ENCODE data around the gene SYT8. TPM values are rescaled to one million over a fixed set of nuclear protein-coding genes. Genes with fewer than 3 reads are reported as not detected.

SYT8 gene
- total RNA-seq, 5 donors from 2014 or later (not counting 1 experiment from before 2014, with no cell fraction given) = not detected

GRCh38 chr11:1823376-1824220, 11.2 kb upstream of the SYT8 start:
- no peak for DNase-seq
- no peaks in the 10 kb centered on the region for H3K4me1 Mint-ChIP-seq
- H3K36me3 Mint-ChIP-seq = no peaks in the 10 kb centered on the region
- CTCF ChIA-PET = interaction anchor here in 1 of 2 donors (1.3 kb wide), 1 partner anchor 173 kb away, joined by 3 read pairs; no protein-coding TSS in a partner anchor
- no peaks in the 10 kb centered on the region for H3K9me3 Mint-ChIP-seq
- Histone ChIP-seq H3K36me3 (ENCODE audit: control insufficient read depth in 2 of 2, extremely low read depth in 1 of 2, insufficient read depth in 1 of 2, low read length in 1 of 2) (no peaks in the 10 kb centered on the region), H3K4me1 (ENCODE audit: control insufficient read depth in 1 of 2, extremely low read depth in 1 of 2, insufficient read depth in 2 of 2, low read length in 2 of 2) (no peaks in the 10 kb centered on the region), H3K27me3 (replicated peaks in 1 of 2; ENCODE audit: control insufficient read depth in 2 of 2, extremely low read depth in 1 of 2, insufficient read depth in 2 of 2, low read length in 1 of 2) (peaks cover 0 to 34% of the 10 kb centered on the region in 2 experiments), H3K9me3 (no peaks in the 10 kb centered on the region), H3K27ac (ENCODE audit: low read length) (no peak overlapping the region), H3K4me3 (ENCODE audit: control insufficient read depth in 1 of 2, extremely low read depth in 1 of 2, low read length in 1 of 2) (no peak overlapping the region)
- no peak overlapping the region for H3K27ac Mint-ChIP-seq
- 85% methylated on average over 14 of the region's 19 CpGs for WGBS (ENCODE audit: insufficient coverage)
- peaks cover 0 to 7% of the 10 kb centered on the region in 2 donors for H3K27me3 Mint-ChIP-seq
- no peak overlapping the region for H3K4me3 Mint-ChIP-seq
- no peak for ATAC-seq (replicated peaks in 1 of 4)
- POLR2A ChIA-PET = no interaction called here

- Histone ChIP-seq H3K36me3 (ENCODE audit: control insufficient read depth in 2 of 2, extremely low read depth in 1 of 2, insufficient read depth in 1 of 2, low read length in 1 of 2) (no peaks in the 10 kb centered on the region), H3K4me1 (ENCODE audit: control insufficient read depth in 1 of 2, extremely low read depth in 1 of 2, insufficient read depth in 2 of 2, low read length in 2 of 2) (no peaks in the 10 kb centered on the region), H3K27ac (ENCODE audit: low read length) (no peak overlapping the region), H3K4me3 (ENCODE audit: control insufficient read depth in 1 of 2, extremely low read depth in 1 of 2, low read length in 1 of 2) (no peak overlapping the region), H3K9me3 (no peaks in the 10 kb centered on the region), H3K27me3 (replicated peaks in 1 of 2; ENCODE audit: control insufficient read depth in 2 of 2, extremely low read depth in 1 of 2, insufficient read depth in 2 of 2, low read length in 1 of 2) (peaks cover 0 to 42% of the 10 kb centered on the region in 2 experiments)
- no peaks in the 10 kb centered on the region for H3K9me3 Mint-ChIP-seq
- peaks cover 0 to 11% of the 10 kb centered on the region in 2 donors for H3K27me3 Mint-ChIP-seq
- ATAC-seq (replicated peaks in 1 of 4) (no peak), DNase-seq (no peak)
- no peaks in the 10 kb centered on the region for H3K36me3 Mint-ChIP-seq
- WGBS (ENCODE audit: insufficient coverage) = 89% methylated on average over 20 of the region's 23 CpGs
- no peaks in the 10 kb centered on the region for H3K4me1 Mint-ChIP-seq
- ChIA-PET POLR2A (interaction anchor here in 1 of 2 donors (0.6 kb wide), 1 partner anchor 178 kb away, joined by 11 read pairs; no protein-coding TSS in a partner anchor), CTCF (interaction anchor here (0.5 to 1.3 kb wide), 2 partner anchors 14 to 174 kb away, joined by 3 to 5 read pairs; partner anchors contain the start of gene TNNI2 (in 1 of the 2))
- no peak overlapping the region for H3K4me3 Mint-ChIP-seq
- H3K27ac Mint-ChIP-seq = no peak overlapping the region
Observed at GRCh38 chr11:1824221-1825038, 10.4 kb upstream of the SYT8 start.

GRCh38 chr11:1825039-1825740, 9.6 kb upstream of the SYT8 start:
- H3K36me3 Mint-ChIP-seq = no peaks in the 10 kb centered on the region
- WGBS (ENCODE audit: insufficient coverage) = 60% methylated on average over 26 of the region's 26 CpGs

GRCh38 chr11:1825785-1826451, 8.9 kb upstream of the SYT8 start:
- Histone ChIP-seq H3K27me3 (replicated peaks in 1 of 2; ENCODE audit: control insufficient read depth in 2 of 2, extremely low read depth in 1 of 2, insufficient read depth in 2 of 2, low read length in 1 of 2) (peaks cover 0 to 57% of the 10 kb centered on the region in 2 experiments), H3K4me3 (ENCODE audit: control insufficient read depth in 1 of 2, extremely low read depth in 1 of 2, low read length in 1 of 2) (no peak overlapping the region), H3K4me1 (ENCODE audit: control insufficient read depth in 1 of 2, extremely low read depth in 1 of 2, insufficient read depth in 2 of 2, low read length in 2 of 2) (no peaks in the 10 kb centered on the region), H3K27ac (ENCODE audit: low read length) (no peak overlapping the region), H3K9me3 (no peaks in the 10 kb centered on the region), H3K36me3 (ENCODE audit: control insufficient read depth in 2 of 2, extremely low read depth in 1 of 2, insufficient read depth in 1 of 2, low read length in 1 of 2) (no peaks in the 10 kb centered on the region)
- 90% methylated on average over 28 of the region's 33 CpGs for WGBS (ENCODE audit: insufficient coverage)
- H3K4me3 Mint-ChIP-seq = no peak overlapping the region
- ATAC-seq (replicated peaks in 1 of 4) = no peak
- no peaks in the 10 kb centered on the region for H3K36me3 Mint-ChIP-seq
- H3K27ac Mint-ChIP-seq = no peak overlapping the region
- CTCF ChIA-PET = no interaction called here
- H3K27me3 Mint-ChIP-seq = peaks cover 0 to 17% of the 10 kb centered on the region in 2 donors
- no peak for DNase-seq
- H3K4me1 Mint-ChIP-seq = no peaks in the 10 kb centered on the region
- no peaks in the 10 kb centered on the region for H3K9me3 Mint-ChIP-seq
- POLR2A ChIA-PET = no interaction called here

More at GRCh38 chr11:1825039-1825740, 9.6 kb upstream of the SYT8 start:
- H3K9me3 ChIP-seq = no peaks in the 10 kb centered on the region
- Mint-ChIP-seq H3K27ac (no peak overlapping the region), H3K27me3 (peaks cover 0 to 11% of the 10 kb centered on the region in 2 donors), H3K4me1 (no peaks in the 10 kb centered on the region), H3K4me3 (no peak overlapping the region), H3K9me3 (no peaks in the 10 kb centered on the region)
- H3K27ac ChIP-seq (ENCODE audit: low read length) = no peak overlapping the region
- peaks cover 0 to 50% of the 10 kb centered on the region in 2 experiments for H3K27me3 ChIP-seq (replicated peaks in 1 of 2; ENCODE audit: control insufficient read depth in 2 of 2, extremely low read depth in 1 of 2, insufficient read depth in 2 of 2, low read length in 1 of 2)
- ChIA-PET CTCF (interaction anchor here in 1 of 2 donors (1.3 kb wide), 1 partner anchor 175 kb away, joined by 3 read pairs; no protein-coding TSS in a partner anchor), POLR2A (no interaction called here)
- DNase-seq (peak in 1 of 35 experiments; percentile 33), ATAC-seq (replicated peaks in 1 of 4) (peak in 1 of 4 experiments; percentile 45)
- H3K36me3 ChIP-seq (ENCODE audit: control insufficient read depth in 2 of 2, extremely low read depth in 1 of 2, insufficient read depth in 1 of 2, low read length in 1 of 2) = no peaks in the 10 kb centered on the region
- no peak overlapping the region for H3K4me3 ChIP-seq (ENCODE audit: control insufficient read depth in 1 of 2, extremely low read depth in 1 of 2, low read length in 1 of 2)
- H3K4me1 ChIP-seq (ENCODE audit: control insufficient read depth in 1 of 2, extremely low read depth in 1 of 2, insufficient read depth in 2 of 2, low read length in 2 of 2) = no peaks in the 10 kb centered on the region

- H3K36me3 ChIP-seq (ENCODE audit: control insufficient read depth in 2 of 2, extremely low read depth in 1 of 2, insufficient read depth in 1 of 2, low read length in 1 of 2) = no peaks in the 10 kb centered on the region
- H3K36me3 Mint-ChIP-seq = no peaks in the 10 kb centered on the region
- ChIA-PET POLR2A (no interaction called here), CTCF (no interaction called here)
- peaks cover 0 to 62% of the 10 kb centered on the region in 2 experiments for H3K27me3 ChIP-seq (replicated peaks in 1 of 2; ENCODE audit: control insufficient read depth in 2 of 2, extremely low read depth in 1 of 2, insufficient read depth in 2 of 2, low read length in 1 of 2)
- no peak overlapping the region for H3K27ac ChIP-seq (ENCODE audit: low read length)
- WGBS (ENCODE audit: insufficient coverage) = 81% methylated on average over 15 of the region's 15 CpGs
- no peaks in the 10 kb centered on the region for H3K9me3 ChIP-seq
- no peak overlapping the region for H3K27ac Mint-ChIP-seq
- DNase-seq (no peak), ATAC-seq (replicated peaks in 1 of 4) (no peak)
- no peak overlapping the region for H3K4me3 ChIP-seq (ENCODE audit: control insufficient read depth in 1 of 2, extremely low read depth in 1 of 2, low read length in 1 of 2)
- H3K9me3 Mint-ChIP-seq = no peaks in the 10 kb centered on the region
- H3K4me1 Mint-ChIP-seq = no peaks in the 10 kb centered on the region
- H3K4me1 ChIP-seq (ENCODE audit: control insufficient read depth in 1 of 2, extremely low read depth in 1 of 2, insufficient read depth in 2 of 2, low read length in 2 of 2) = no peaks in the 10 kb centered on the region
- peaks cover 0 to 18% of the 10 kb centered on the region in 2 donors for H3K27me3 Mint-ChIP-seq
- H3K4me3 Mint-ChIP-seq = no peak overlapping the region
Observed at GRCh38 chr11:1826552-1827094, 8.2 kb upstream of the SYT8 start.

All from T-cell (primary cell).